Raji (cell line): ENCODE results near the gene ARV1.

Experiments
- POLR2A ChIP-seq: IDR thresholded peaks from 2 replicates; pipeline ENCODE4 v1.6.1; 2011; ENCODE audit warnings: low read depth, low read length, control low read depth; ENCODE audit not compliant: insufficient read depth

Gene ARV1

GRCh38 chr1:230966358-230966873, 12.5 kb upstream of the ARV1 start:
- no peak for TF ChIP-seq POLR2A

DNA sequence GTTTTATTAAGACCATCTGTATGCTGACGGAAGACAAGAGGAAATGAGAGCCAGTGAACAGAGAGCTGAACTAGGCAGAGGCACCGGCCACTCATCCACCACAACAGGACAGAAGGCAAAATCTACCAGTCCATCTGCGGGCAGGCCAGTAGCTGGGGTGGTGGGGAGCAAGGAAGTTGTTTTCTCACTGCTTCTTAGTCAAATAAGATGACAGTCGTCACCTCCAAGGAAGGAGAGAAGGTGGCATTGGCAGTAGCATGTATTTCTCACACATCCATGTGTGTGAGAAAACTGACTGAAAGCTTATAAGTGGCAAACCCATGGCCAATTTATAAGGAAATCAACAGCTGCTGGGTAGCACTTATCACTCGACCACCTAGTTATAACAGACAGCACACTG, 8.5 kb upstream of the ARV1 start:
- TF ChIP-seq POLR2A: no peak

GRCh38 chr1:230971771-230972170, 7.1 kb upstream of the ARV1 start:
- no peak for TF ChIP-seq POLR2A

GRCh38 chr1:230972855-230973271, 6.0 kb upstream of the ARV1 start:
- no peak for TF ChIP-seq POLR2A

- TF ChIP-seq POLR2A: no peak
These were observed 3.3 kb upstream of the ARV1 start for GRCh38 chr1:230975636-230976035.

GRCh38 chr1:230976360-230976759, 2.5 kb upstream of the ARV1 start:
- TF ChIP-seq POLR2A: no peak

DNA sequence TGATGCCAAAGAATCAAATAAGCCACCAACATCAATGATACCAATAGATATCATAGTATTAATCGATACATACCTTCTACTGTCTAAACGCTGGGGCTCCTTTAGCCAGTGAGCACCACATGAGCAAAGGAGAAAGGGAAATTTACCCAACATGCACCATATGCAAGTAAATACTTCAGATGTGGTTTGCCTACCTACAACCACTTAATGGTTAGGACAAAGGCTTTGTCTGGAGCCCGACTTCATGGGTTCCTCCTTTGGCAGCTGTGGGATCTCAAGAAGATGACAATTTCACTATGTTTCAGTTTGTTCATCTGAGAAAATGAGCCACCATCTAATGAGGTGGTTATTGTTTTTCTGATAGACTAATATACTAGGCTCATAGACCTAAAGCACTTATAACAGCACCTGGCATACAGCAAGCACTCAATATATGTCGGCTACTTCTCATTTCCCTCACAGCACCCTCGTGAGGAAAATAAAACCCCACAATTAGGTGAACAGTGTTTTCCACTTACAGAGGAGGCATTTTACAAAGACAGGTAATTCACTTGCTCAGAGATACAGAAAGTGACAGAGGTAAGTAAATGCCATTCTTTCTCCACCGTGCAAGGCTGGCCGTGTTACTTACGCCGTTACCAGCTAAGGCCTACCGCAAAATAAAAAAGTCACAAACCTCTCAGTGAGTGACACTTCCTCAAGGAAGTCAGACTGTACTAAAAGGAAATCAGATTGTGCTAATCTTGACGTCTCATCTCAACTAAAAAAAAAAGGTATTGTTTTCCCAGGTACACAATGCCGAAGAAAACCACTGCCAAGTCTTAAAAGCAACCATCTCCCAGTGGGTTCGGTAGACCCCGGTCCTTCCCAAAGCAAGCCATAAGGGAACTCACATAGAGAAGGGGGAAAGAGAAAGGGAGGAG, 1.8 kb upstream of the ARV1 start:
- TF ChIP-seq POLR2A: no peak

DNA sequence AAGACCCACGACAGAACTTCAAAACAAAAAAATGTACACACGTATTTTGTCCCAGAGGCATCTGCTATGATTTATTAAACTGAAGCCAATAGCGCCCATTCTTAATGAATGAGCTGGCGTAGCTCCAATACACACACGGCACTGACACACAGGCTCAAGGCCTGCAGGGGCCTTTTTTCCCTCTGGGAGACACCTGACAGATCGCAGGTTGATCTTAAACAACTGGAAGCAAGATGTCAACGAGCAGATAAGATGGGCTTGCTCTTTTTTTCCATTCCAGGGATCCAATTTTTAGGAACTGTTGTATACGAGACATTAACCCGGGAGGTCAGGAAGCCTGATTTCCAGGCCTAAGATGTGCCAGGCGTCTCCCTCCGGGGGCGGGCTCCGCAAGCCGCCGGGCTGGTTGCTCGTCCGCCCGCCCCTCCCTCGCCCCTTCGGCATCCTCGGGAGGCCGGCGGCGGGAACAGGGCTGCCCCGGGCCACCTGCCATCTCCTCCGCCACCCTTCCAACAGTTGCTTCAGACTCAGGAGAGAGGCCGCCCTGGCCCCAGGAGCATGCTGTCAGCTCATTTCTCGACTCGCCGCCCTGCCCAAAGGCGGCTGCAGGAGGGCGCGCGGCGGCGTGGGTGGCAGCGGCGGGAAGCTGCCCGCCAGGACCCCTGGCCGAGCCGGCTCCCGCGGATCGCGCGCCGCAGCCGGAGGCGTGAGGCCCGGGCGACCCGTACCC, 968 bp upstream of the ARV1 start:
- no peak for TF ChIP-seq POLR2A

DNA sequence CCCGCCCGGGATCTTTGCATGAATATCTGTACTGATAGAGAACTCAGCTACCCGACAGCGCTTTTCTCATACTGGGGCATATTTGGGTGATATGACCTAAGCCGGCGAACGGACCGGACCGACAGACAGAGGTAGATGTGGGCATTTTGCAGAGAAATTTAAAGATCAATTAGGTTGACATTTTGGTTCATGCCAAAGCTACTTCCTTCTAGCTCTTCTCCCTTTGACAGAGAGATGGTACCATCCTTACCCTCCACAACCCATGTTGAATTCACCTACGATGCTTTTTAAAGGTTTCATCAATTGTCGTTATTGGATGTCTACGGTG, 459 bp downstream of the ARV1 start:
- TF ChIP-seq POLR2A: no peak

DNA sequence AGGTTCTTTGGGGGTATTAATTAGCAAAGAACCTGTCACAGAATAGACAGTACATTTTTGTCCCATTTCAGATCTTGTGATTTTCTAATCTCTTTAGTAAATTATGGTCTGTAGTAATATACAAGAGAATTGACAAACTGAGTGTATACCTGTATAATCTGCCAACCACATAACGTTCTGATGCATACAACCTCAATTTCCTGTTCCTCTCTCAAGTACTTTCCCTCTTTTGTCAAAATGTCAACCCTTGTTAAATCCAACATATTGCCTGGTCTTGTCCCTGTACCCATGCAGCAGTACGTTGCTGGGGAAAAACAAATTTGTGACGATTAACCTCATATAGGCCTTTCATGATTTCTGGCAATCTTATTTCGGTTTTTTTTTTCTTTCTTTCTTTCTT, 1.1 kb downstream of the ARV1 start:
- no peak for TF ChIP-seq POLR2A

DNA sequence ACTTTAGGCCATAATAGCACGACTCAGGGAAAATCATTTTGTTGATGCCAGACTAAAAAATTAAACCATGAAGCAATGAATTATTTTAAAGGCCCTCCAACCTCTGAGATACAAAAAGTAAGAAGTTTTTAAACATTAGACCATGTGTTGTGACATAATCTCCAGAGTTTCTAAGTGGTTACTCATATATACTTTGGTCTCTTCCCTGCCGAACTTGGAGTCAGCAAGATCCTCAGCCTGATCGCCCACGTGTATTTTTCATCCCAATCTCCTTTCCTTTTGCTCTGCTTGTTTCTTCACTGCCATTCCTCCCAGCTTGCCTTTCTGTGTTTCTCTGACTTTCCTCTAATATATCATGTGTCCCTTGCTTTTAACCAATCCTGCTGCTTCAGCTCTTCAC, 3.8 kb downstream of the ARV1 start:
- no peak for TF ChIP-seq POLR2A

DNA sequence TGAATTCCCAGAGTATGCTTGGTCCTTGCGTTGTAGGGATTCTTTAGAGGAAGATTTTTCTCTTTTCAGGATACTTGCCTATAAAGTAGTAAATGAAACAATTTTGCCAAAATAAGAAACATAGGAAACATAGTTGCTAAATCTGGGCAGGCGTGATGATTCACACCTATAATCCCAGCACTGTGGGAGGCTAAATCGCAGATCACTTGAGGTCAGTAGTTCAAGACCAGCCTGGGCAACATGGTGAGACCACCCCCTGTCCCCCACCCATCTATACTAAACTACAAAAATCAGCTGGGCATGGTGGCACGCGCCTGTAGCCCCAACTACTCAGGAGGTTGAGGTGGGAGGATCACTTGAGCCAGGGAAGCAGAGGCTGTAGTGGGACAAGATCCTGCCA, 4.9 kb downstream of the ARV1 start:
- no peak for TF ChIP-seq POLR2A

GRCh38 chr1:230985711-230986110, 6.8 kb downstream of the ARV1 start:
- no peak for TF ChIP-seq POLR2A

GRCh38 chr1:230986976-230987375, 8.1 kb downstream of the ARV1 start:
- no peak for TF ChIP-seq POLR2A

- no peak for TF ChIP-seq POLR2A
These were observed 8.6 kb downstream of the ARV1 start for GRCh38 chr1:230987448-230987847.

DNA sequence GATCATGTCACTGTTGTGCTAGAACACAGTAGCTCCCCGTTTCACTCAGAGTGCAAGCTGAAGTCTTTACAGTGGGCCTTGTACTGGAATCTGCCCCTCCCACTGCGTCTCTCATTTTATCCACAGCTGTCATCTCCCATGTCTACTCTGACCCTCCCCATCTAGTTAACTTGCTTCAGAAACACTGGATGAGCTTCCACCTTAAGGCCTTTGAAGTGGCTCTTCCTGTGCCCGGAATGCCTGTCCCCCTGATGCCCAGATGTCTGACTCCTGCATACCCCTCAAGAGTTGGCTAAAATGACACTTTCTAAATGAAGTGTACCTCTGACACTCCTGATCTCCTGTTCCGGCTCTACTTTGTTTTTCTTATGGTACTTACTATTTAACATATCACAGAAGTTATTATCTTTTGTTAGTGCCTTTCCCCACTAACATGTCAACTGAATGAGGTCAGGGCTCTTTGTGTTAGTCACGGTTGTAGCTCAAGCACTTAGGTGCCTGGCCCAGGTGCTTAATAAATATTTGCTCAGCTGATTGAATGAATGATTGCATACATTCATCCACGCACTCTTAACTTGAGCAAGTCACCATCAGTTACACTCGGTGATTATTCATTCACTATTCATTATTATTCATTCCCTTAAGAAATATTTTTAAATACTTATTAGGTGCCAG, 13.3 kb downstream of the ARV1 start:
- no peak for TF ChIP-seq POLR2A

GRCh38 chr1:230994860-230995259, 16.0 kb downstream of the ARV1 start:
- TF ChIP-seq POLR2A: no peak
